GM19463 (cell line): Measurements from ENCODE around the gene COX19.
A peak's percentile ranks its signal among the peaks of the same experiment; 100 is the strongest.
"Not testable (repeated sequence)": the region's sequence is repeated elsewhere in the genome, so short reads cannot be mapped to it uniquely, and the experiment has no call there.

ENCODE experiments used
- ATAC-seq: cut with Tn5 transposase; IDR thresholded peaks from one replicate; pipeline ENCODE4 v1.9.1; 2021; ENCODE audit warnings: mild to moderate bottlenecking, moderate library complexity; ENCODE audit not compliant: unreplicated experiment

COX19 gene

DNA sequence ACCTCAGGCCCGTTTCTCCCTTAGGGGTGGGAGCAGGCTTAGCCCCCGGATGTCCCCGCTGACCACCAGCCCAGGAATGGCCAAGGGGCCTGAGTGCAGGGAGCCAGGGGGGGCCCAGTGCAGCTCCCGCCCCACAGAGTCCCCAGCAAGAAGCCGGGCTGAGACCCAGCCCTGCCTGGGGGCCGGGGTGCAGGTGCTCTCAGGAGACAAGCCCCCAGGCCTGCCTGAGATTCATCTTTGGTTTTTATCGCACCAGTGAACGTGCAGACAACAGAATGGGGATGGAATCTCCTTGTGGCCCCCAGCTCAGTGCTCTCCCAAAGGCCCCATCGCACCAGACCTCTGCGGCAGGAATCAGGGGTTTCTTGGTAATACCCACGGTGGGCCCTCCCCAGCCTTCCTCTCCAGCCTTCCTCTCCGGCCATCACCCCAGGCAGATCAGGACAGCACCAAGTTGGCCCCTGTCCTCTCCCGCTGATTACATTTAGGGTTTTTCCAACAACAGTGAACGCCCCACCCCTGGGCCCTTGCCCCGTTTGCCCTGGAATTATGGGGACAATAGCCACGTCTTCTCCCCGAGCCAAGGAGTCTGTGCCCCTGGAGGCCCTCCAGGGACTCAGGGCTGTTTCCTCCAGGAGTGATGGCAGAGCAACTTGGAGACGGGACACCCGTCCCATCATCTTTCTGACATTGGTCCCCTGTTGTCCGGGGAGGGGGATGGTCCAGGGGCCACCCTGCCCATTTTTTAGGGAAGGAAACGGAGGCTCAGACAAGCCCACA is 43.3 kb downstream of the COX19 start:
- ATAC-seq: no peak

DNA sequence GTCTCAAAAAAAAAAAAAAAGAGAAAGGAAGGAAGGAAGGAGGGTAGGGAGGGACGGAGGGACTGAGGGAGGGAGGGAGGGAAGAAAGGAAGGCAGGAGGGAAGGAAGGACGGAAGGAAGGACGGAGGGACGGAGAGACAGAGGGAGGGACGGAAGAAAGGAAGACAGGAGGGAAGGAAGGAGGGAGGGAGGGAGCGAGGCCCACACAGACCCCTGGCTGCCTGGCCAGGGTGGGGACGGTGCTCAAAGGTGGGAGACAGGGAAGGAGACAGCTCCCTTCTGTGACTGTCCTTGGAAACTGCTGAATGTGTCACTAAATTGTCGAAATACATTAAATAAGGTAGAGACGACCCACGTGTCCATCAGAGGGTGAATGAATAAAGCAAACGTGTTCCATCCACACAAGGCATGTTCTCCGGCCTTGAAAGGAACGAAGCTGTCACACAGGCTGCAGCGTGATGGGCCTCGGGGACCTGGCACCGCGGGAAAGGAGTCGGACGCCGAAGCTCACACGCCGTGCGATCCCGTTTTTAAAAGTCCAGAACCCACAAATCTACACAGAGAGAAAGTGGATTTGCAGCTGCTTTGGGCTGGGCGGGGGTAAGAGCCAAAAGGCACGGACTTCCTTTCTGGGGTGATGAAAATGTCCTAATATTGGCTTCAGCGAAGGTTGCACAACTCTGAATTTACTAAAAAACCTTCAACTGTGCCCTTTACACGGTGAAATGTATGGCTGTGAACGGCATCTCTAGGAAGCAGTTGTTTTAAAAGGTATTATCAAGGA is 44.2 kb downstream of the COX19 start:
- no peak for ATAC-seq

DNA sequence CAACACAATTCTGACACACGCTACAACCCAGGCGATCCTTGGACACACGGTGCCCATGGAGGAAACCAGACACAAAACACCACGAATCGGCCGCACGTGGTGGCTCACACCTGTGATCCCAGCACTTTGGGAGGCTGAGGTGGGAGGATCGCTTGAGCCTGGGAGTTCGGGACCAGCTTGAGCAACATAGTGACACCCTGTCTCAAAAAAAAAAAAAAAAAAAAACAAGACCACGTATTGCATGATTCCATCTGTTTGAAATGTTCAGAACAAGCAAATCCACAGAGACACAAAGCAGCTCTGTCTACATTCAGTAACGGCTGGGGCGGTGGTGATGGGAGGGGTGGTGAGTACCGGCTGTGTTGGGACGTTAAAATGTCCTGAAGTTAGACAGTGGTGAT is 46.0 kb downstream of the COX19 start:
- no peak for ATAC-seq

GRCh38 chr7:927031-927671 is 48.2 kb downstream of the COX19 start:
- ATAC-seq: no peak

- no peak for ATAC-seq
Measured at GRCh38 chr7:926061-927030, 49.0 kb downstream of the COX19 start.

DNA sequence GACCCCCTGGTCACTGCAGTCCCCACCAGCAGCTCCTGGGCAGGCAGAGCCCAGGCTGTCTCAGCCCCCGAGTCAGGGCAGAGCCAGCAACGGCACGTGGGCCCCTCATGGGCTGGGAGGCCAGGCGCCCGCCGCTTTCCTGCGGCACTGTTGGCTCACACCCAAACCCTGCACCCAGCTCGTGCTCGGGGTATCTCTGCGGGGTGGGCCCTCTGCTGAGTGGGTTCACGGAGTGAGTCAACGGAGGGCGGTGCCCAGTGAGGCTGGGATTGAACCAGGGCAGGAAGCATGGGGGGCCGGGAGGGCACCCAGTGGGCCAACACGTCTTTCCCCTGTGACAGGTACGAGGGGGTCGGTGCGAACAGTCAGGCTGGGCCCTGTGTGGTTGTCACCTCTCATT is 49.7 kb downstream of the COX19 start:
- no peak for ATAC-seq

DNA sequence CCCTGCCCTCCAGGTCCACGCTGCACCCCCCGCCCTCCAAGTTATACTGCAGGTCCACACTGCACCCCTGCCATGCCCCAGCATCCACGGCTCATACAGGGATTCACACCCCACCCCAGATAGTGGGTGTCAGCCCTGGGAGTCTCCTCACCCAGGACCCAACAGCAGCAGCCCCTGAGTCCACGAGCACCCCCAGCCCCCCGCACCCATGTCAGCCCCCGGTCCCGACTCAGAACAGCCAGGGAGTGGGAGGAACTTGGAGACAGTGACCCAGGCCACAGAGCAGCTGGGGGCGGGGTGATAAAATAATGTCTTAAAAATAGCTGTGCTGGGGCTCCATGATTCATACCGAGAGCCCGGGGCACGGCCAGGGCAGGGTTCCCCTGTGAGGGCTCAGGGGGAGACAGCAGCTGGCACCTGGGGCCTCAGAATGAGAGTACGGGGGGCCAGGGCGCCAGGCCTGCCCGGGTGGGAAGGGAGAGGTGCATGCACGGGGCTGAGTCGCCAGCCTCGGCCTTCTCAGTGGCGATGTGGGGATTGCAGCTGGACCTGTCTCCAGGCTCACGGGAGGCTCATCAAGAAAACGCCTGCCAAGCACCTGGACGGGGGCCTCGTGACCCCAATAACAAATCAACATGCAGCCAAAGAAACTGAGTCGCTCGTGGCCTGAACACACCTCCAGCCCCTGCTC is 50.7 kb downstream of the COX19 start:
- ATAC-seq: peak; percentile 56

DNA sequence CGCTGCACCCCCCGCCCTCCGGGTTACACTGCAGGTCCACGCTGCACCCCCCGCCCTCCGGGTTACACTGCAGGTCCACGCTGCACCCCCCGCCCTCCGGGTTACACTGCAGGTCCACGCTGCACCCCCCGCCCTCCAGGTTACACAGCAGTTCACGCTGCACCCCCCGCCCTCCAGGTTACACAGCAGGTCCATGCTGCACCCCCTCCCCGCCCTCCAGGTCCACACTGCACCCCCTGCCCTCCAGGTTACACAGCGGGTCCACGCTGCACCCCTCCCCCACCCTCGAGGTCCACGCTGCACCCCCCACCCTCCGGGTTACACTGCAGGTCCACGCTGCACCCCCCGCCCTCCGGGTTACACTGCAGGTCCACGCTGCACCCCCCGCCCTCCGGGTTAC is 51.3 kb downstream of the COX19 start:
- not testable (repeated sequence) for ATAC-seq

GRCh38 chr7:923108-924041 is 52.0 kb downstream of the COX19 start:
- ATAC-seq: peak; percentile 80

DNA sequence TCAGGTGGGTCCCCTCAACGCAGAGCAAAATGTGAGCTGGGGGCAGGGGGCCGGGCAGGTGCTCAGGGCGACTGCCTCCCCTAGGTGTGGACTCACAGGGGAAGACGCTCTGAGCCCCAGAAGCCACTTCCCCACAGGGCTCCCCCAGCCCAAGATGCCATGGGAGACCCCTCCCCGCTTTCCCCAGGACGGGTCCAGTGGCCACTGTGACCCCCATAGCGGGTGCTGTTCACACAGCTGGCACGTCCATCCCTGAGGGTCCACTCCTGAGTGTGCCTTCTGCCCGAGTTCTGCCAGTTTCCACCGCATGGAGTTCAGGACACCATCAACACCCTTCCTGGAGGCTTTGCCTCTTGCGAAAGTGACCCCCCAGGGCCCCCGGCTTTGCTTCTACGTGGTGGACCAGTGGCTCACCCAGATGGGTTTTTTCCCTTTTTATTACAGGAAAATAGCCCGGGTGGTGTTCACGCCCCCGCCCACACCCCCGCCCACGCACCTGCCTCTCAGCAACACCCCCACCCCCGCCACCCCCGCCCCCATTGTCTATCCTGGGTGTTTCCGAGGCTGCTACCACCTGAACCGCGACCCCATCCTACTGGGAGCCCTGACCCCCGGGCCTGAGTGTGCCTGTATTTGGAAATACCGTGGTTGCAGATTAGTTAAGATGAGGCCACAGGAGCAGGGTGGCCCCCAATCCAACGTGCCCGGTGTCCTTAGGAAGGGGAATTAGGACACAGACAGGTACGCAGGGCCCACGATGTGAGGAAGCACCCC is 52.8 kb downstream of the COX19 start:
- ATAC-seq: no peak

GRCh38 chr7:921581-922333 is 53.6 kb downstream of the COX19 start:
- ATAC-seq: no peak

GRCh38 chr7:921071-921461 is 54.3 kb downstream of the COX19 start:
- no peak for ATAC-seq

DNA sequence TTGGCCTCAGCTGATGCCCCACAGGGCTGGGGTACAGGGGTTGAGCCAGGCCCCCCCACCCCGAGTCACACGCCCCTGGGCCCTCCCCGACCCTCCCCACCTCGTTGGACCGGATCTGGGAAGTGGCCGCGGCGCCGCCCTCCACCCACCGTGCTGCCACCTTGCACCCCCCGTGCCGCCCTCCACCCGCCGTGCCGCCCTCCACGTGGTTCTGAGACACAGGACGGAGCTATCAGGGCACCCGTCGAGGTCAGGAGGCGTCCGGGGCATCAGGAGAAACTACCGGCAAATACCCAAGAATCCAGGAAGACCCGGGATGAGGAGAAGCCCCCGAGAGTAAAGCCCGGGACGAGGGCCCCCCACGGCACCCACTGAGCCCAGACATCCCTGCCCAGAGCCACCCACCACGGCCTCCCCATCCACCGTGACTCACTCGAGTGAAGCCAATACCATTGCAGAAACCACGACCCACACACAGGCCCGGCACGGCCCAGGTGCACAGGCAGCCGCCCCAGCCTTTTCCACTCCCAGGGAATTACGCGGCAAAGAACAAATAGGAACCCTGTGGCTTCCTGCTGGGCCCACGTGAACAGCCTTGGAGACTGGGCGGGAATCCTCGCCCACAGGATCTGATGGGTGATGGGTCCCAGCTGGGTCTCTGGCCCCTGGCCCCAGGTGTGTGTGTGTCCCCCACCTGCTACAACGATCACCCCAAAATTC is 54.8 kb downstream of the COX19 start:
- no peak for ATAC-seq

- no peak for ATAC-seq
Measured at GRCh38 chr7:919924-920341, 55.4 kb downstream of the COX19 start.

DNA sequence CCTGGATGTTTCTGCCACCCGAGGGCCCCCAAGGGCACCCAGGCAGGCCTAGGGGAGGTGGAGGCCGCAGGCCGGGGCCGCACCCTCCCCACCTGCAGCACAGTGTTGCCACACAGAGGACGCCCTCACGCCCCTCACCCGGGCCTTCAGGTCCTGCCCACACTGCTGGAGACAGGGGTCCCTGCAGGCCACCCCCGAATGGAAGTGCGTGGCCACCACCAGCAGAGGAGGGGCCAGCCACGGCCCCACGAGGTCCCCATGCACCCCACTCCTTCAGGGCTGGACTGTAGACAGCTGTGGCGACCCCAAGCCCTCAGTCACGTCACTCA is 56.3 kb downstream of the COX19 start:
- ATAC-seq: no peak

GRCh38 chr7:918441-919113 is 56.8 kb downstream of the COX19 start:
- ATAC-seq: no peak

GRCh38 chr7:918118-918425 is 57.3 kb downstream of the COX19 start:
- no peak for ATAC-seq
